HG03378 (cell line): ENCODE data around the gene FBXO22.
"Not testable (repeated sequence)": the region's sequence is repeated elsewhere in the genome, so short reads cannot be mapped to it uniquely, and the experiment has no call there.

Experiments used
- ATAC-seq: cut with Tn5 transposase; IDR thresholded peaks from one replicate; pipeline ENCODE4 v1.9.1; 2021; ENCODE audit warnings: mild to moderate bottlenecking, moderate library complexity; ENCODE audit not compliant: unreplicated experiment

FBXO22 gene

DNA sequence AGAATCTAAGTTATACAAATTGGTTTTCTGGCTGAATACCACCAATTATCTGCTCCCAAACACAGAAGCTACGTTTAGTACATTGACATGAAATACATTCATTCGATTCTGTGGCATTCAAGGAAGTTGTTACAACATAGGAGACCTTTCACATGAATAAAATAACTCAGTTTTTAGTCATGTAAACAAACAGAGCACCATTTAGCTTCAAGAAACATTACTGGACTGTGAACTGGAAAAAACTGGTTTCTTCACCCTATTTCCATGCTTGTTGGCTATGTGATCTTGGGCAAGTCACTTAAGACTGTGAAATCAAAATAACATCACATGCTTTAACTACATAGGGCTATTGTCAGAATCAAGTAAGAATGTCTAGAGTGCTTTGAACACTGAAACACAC is 62.4 kb downstream of the FBXO22 start:
- ATAC-seq: no peak

DNA sequence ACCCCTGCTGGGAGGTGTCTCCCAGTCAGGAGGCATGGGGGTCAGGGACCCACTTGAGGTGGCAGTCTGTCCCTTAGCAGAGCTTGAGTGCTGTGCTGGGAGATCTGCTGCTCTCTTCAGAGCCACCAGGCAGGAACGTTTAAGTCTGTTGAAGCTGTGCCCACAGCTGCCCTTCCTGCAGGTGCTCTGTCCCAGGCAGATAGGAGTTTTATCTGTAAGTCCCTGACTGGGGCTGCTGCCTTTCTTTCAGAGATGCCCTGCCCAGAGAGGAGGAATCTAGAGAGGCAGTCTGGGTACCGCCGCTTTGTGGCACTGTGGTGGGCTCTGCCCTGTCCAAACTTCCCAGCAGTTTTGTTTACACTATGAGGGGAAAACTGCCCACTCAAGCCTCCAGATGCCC is 73.1 kb downstream of the FBXO22 start:
- ATAC-seq: not testable (repeated sequence)

DNA sequence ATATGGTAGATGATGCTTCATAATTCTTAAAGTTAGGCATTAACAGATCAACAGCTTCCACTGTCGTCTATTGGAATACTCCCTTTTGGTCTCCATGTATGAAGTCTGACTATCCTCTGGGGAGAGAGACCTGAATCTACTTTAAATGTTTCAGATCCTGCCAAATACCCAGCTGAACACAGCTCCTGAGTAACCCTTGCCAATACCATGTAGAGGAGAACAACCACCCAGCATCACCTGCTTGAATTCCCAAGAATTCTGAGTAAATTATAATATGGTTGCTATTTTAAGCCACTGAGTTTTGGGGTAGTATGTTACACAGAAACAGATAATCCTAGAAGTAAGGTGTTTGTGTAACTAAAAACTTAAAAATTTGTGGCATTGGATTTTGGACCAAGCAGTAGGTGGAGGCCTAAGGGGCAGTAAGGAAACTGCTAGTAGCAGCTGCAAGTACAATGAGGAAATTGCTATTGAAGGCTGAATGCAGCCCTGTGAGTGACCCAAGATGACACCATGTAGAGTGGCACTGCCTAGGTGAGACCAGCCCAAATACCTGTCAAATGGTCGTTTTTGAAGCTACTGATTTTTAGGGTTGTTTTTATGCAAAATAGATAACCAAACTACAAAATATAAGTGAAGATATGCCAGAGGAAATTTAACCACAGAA is 77.6 kb downstream of the FBXO22 start:
- no peak for ATAC-seq

DNA sequence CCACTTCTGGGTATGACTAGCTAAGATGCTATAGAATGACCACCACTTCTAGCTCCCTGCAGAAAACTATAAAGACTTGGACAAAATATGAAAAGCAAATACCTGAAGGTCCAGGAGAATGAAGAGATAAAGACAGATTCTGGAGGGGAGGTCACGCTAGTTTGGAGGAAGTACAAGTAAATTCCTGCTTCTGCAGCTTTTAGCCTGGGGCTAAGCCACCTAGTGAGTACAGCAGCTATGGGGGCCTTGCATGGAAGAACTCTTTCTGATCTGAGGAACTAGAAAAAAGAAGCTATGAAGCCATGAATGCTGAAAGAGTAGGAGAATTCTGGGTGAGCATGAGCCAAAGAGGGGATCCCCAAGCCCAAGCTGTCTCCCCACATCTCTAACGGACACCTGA is 78.8 kb downstream of the FBXO22 start:
- no peak for ATAC-seq

DNA sequence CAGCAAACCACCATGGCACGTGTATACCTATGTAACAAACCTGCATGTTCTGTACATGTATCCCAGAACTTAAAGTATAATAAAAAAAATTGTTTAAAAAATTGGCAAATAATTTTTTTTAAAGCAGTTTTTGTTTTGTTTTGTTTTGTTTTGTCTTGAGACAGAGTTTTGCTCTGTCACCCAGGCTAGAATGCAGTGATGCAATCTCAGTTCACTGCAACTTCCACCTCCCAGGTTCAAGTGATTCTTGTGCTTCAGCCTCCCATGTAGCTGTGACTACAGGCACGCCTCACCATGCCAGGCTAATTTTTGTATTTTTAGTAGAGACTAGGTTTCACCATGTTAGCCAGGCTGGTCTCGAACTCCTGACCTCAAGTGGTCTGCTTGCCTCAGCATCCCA is 81.0 kb downstream of the FBXO22 start:
- ATAC-seq: not testable (repeated sequence)

DNA sequence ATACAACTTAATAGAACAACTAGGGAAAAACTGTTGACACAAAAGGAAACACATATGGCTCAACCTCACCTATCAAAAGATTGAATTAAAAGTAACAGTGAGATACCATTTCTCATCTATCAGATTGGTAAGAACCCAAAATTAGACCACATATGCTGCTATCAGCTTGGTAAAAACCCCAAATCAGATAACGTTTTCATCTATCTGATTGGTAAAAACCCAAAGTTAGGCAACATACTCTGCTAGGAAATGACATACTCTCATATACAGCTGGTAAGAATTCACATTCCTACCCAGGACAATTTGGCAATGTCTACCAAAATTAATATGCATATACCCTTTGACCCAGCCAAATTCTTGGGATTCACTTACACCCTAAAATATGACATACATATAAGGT is 82.3 kb downstream of the FBXO22 start:
- ATAC-seq: no peak

DNA sequence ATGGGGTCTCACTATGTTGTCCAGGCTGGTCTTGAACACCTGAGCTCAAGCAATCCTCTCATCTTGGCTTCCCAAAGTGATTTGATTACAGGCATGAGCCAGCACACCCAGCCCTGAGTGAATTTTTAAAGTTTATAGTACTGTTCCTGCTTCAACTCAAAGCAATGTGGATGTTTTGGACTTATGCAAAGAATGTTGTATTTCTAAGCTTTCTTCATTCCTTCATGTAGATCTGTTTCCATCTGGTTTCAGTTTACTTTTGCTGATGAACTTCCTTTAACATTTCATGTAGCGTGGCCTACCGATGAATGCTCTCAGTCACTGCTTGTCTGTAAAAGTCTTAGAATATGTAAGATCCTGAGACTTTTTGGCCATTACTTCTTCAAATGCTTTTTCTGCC is 85.4 kb downstream of the FBXO22 start:
- ATAC-seq: no peak

DNA sequence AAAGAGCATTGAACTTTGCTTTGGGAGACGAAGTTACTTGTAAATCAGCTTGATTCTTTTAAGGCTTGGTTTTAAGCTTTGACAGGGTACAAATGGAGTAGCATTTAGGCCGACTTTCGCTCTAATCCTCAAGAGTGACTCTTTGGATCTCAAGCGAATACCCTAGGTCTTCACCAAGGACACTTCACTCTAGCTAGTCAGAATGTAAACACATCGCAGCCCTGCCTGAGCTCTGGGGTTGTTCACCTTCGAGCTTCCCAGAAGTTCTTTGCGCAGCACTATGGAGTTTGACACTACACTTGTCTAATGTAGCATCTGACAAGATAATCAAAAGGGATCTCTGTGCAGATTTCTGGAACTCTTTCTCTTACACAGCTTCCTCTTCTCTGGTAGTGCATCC is 86.2 kb downstream of the FBXO22 start:
- ATAC-seq: no peak
